ENCODE data around the gene RNF213.
"Not testable (repeated sequence)": the region's sequence is repeated elsewhere in the genome, so short reads cannot be mapped to it uniquely, and the experiment has no call there.

Gene RNF213

GRCh38 chr17:80236911-80237310, 23.7 kb upstream of the RNF213 start:
- no peak for TF ChIP-seq CTCF (IDR thresholded peaks at IDR 0.05; ENCODE audit: borderline replicate concordance, insufficient read depth, low read depth, low read length)

GRCh38 chr17:80237386-80237785, 23.3 kb upstream of the RNF213 start:
- TF ChIP-seq CTCF (IDR thresholded peaks at IDR 0.05; ENCODE audit: borderline replicate concordance, insufficient read depth, low read depth, low read length): no peak
- no peak overlapping the region for H3K4me3 ChIP-seq (ENCODE audit: low read depth, low read length)

More at GRCh38 chr17:80236911-80237310, 23.7 kb upstream of the RNF213 start:
- H3K4me3 ChIP-seq (ENCODE audit: low read depth, low read length): no peak overlapping the region

- no peak for TF ChIP-seq CTCF (IDR thresholded peaks at IDR 0.05; ENCODE audit: borderline replicate concordance, insufficient read depth, low read depth, low read length)
- H3K4me3 ChIP-seq (ENCODE audit: low read depth, low read length): no peak overlapping the region
These were observed 18.1 kb upstream of the RNF213 start for GRCh38 chr17:80242505-80242904.

DNA sequence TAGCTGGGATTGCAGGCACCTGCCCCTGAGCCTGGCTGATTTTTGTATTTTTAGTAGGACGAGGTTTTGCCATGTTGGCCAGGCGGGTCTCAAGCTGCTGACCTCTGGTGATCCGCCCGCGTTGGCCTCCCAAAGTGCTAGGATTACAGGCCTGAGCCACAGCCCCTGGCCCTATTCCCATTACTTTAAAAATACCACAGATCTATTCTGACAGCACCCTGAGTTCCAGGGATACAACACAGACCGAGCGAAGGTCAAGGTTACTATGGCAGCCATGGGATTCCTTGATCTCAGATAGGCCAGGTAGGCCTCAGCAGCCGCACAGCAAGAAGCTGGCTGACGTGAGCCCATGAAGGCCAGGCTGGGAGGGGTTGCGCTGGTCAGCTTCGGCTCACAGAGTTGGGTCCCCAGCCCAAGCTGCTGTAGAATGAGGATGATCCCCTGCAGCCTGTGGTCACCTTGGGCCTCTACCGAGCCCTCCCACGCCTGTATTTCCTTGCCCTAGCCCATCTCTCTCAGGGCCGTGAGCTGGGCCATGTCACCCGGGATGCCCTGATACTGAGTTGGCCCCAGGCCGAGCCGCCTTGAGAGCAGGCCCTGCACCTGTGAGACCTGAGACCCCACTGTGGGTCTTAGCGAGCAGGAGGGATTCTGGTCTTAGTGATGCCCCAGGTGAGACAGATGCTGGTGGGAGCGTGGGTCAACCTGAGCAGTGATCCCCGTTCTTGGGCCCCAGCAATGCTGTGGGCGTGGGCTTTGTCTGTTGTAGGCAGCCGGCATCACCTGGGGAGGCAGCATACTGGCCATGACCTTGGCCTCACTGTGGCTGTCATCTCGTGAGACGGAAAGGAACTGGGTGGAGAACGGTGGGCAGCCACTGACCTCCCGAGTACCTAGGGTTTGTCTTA, 16.9 kb upstream of the RNF213 start:
- H3K4me3 ChIP-seq (ENCODE audit: low read depth, low read length): no peak overlapping the region
- no peak for TF ChIP-seq CTCF (IDR thresholded peaks at IDR 0.05; ENCODE audit: borderline replicate concordance, insufficient read depth, low read depth, low read length)

DNA sequence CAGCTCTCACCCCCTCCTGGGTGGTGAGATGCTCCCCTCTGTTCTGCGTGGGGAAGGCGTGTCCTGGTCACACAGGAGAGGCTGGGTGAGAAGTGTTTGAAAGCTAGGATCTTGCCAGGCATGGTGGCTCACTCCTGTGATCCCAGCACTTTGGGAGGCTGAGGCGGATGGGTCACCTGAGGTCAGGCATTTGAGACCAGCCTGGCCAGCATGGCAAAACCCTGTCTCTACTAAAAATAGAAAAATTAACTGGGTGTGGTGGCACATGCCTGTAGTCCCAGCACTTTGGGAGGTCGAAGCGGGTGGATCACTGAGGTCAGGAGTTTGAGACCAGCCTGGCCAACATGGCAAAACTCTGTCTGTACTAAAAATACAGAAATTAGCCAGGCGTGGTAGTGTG, 16.2 kb upstream of the RNF213 start:
- H3K4me3 ChIP-seq (ENCODE audit: low read depth, low read length): not testable (repeated sequence)

DNA sequence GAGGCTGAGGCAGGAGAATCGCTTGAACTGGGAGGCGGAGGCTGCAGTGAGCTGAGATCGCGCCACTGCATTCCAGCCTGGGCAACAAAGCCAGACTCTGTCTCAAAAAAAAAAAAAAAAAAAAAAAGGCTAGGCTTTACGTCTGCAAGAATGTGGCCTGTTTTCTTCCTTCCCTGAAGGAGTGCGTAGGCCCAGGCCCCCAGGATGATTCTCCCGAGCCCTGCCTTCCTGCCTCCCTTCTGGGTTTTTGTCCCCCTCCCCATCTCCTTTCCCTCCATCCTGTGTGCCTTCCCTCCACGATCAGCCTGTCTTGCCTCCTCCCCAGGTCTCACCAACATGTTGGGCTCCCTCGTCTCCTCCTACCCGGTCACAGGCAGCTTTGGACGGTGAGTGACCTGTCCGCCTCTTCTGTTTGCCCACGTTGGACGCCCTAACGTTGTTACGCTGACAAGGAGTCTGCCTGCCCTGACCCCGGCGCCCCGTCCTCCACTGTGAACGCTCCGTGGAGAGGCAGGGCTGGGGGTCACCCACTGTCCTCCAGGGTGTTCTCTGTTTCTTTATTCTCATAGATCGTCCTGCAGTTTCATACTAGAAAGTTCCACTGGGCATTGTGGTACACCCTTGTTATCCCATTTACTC, 15.7 kb upstream of the RNF213 start:
- H3K4me3 ChIP-seq (ENCODE audit: low read depth, low read length): no peak overlapping the region
- TF ChIP-seq CTCF (IDR thresholded peaks at IDR 0.05; ENCODE audit: borderline replicate concordance, insufficient read depth, low read depth, low read length): no peak

DNA sequence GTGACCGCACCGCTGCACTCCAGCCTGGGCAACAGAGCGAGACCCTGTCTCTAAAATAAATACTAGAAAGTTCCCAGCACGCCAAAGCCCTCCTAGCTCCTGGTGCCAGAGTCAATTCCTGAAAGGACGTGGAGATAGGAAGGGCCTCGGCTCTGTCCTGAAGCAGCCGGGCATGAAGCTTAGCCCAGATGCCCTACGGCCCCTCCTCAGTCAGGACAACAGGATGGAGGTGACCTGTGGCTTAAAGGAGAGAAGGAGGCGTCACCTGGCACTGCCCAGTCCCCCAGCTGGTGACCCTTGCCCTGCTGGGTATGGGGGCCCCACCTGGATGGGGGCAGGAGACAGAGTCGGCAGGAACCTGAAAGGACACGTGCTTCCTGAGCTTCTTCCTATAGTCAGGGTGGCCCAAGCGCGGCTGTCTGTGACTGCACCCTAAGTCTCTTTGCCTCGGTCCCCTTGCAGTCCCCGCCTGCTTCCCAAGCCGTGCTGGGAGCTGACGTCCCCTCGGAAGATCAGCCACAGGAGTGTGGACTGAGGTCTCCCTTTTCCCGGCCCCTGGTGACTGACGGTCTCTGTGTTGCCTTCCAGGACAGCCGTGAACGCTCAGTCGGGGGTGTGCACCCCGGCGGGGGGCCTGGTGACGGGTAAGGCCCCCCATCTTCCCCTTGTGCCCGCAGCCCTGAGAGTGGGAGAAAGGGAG, 14.9 kb upstream of the RNF213 start:
- no peak overlapping the region for H3K4me3 ChIP-seq (ENCODE audit: low read depth, low read length)
- no peak for TF ChIP-seq CTCF (IDR thresholded peaks at IDR 0.05; ENCODE audit: borderline replicate concordance, insufficient read depth, low read depth, low read length)

Data from GM12875 (cell line).